ENCODE data around the gene RASAL1.

Gene RASAL1

GRCh38 chr12:113138826-113139225 lies 3.3 kb upstream of the RASAL1 start:
- TF ChIP-seq GATA3 (IDR thresholded peaks at IDR 0.05; ENCODE audit: low read depth, low read length) (no peak), GATA2 (IDR thresholded peaks at IDR 0.05; ENCODE audit: low read depth, low read length) (no peak)

GRCh38 chr12:113137861-113138783 lies 2.6 kb upstream of the RASAL1 start:
- TF ChIP-seq GATA2 (IDR thresholded peaks at IDR 0.05; ENCODE audit: low read depth, low read length) (no peak), GATA3 (IDR thresholded peaks at IDR 0.05; ENCODE audit: low read depth, low read length) (no peak)

DNA sequence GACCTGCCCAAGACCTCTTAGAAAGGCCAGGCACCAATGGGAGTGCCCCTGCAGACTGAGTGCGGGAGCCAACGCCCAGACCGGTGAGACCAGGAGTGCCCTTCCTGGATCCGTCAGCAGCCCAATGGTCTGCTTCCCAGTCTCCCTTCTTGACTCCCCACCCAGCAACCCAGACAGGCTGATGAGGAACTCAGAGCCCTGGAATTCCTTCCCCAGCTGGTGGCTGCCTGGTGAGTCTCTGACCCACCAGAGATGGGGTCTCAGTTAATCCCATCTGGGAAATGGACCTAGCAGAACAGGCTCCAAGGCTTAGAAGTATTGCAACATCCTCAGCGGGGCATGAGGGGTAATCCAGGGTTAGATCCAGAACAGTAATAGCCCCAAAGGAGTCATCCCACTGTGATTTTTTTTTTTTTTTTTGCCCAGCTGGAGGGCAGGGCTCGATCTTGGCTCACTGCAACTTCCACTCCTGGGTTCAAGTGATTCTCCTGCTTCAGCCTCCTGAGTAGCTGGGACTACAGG lies 1.5 kb upstream of the RASAL1 start:
- TF ChIP-seq GATA2 (IDR thresholded peaks at IDR 0.05; ENCODE audit: low read depth, low read length) (no peak), GATA3 (IDR thresholded peaks at IDR 0.05; ENCODE audit: low read depth, low read length) (no peak)

DNA sequence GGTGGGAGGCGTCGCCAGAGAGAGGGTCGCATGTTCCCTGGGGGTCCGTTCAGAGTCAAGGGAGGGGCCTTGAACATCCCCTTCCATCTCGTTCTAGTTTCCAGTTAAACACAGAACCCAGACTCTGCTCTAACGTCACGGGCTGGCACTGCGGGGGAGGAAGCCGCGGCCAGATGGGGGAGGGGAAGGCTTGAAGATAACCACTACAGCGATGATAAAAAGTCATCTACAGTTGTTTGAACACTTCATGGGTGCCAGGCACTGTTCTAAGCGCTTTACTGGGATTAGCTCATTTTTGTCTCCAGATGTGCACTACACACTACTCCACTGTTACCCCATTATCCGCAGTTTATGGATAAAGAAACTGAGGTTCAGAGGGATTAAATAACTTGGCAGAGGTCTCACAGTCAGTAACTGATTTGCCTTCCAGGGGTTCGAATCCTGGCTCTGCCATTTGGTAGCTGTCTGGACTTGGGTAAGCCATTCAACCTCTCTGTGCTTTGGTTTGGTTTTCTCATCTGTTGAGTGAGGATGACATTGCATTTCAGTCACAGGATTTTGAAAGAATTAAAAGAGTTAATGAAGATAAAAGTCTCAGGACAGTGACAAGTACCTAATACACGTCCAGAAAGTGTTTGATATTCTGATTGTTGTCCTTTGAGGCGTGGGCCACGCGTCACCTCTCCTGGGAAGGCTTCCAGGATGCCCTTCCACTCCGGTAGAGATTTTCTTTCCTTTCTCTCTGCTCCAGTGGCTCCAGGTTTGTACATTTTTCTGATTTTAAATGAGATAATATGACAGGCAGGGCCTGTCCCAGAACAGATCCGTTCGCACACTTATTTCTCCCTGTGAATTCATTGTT lies 798 bp upstream of the RASAL1 start:
- TF ChIP-seq GATA3 (IDR thresholded peaks at IDR 0.05; ENCODE audit: low read depth, low read length) (no peak), GATA2 (IDR thresholded peaks at IDR 0.05; ENCODE audit: low read depth, low read length) (no peak)

GRCh38 chr12:113134521-113134951 lies 1.0 kb downstream of the RASAL1 start:
- TF ChIP-seq GATA3 (IDR thresholded peaks at IDR 0.05; ENCODE audit: low read depth, low read length) (no peak), GATA2 (IDR thresholded peaks at IDR 0.05; ENCODE audit: low read depth, low read length) (no peak)

DNA sequence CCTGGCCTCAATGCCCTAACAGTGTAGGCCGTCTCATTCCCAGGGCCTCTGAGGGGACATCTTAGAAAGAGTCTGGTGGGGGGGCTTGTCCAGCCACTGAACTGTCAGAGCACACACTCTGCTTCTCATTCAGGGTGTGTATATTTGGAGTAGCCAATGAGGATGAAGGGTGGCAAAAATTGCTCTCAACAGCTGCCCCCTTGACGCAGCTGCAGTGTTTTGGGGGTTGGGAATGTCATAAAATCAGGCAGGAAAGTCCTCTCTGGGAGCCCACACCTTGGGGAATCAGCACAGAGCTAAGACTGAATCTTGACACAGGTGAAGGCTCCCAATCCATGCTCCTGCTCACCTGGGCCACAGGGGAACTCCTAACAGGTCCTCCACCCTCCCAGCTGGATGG lies 1.5 kb downstream of the RASAL1 start:
- TF ChIP-seq GATA2 (IDR thresholded peaks at IDR 0.05; ENCODE audit: low read depth, low read length): no peak
- no peak for TF ChIP-seq GATA3 (IDR thresholded peaks at IDR 0.05; ENCODE audit: low read depth, low read length)

GRCh38 chr12:113133666-113134065 lies 1.9 kb downstream of the RASAL1 start:
- no peak for TF ChIP-seq GATA2 (IDR thresholded peaks at IDR 0.05; ENCODE audit: low read depth, low read length)
- no peak for TF ChIP-seq GATA3 (IDR thresholded peaks at IDR 0.05; ENCODE audit: low read depth, low read length)

DNA sequence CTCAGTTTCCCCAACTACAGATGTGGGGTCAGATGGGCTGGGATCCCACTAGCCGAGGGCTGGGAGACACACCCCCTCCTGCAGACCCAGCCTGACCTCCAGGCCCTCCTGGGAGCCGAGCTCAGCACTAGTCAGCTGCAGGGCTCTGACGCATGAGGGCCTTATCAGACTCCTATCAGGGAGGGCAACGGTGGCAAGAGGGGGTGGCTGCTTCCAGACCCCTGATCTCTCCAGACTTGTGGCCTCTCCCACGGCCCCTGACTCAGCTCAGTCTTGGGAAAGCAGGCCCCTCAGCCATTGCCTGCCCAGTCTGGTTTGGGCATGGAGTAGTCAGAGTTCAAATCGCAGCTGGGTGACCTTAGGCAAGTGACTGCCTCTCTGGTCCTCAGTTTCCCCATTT lies 2.5 kb downstream of the RASAL1 start:
- TF ChIP-seq GATA3 (IDR thresholded peaks at IDR 0.05; ENCODE audit: low read depth, low read length) (no peak), GATA2 (IDR thresholded peaks at IDR 0.05; ENCODE audit: low read depth, low read length) (no peak)

DNA sequence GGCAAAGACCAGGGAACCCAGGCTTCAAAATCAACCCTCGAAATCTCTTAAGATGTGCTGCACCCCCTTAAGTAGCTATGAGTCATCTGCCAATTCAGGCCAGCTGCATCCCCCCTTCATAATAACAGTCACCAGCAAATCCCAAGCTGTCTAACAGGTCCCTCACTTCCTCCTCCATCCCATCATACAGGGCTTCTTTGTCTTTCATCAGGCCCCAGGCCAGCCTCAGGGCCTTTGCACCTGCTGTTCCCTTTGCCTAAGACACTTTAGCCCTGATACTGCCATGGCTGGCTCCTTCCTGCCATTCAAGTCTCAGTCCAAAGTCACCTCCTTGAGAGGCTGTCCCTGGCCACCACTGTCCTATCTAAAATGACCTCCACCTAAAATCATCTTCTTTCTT lies 4.0 kb downstream of the RASAL1 start:
- TF ChIP-seq GATA3 (IDR thresholded peaks at IDR 0.05; ENCODE audit: low read depth, low read length) (no peak), GATA2 (IDR thresholded peaks at IDR 0.05; ENCODE audit: low read depth, low read length) (no peak)

- no peak for TF ChIP-seq GATA2 (IDR thresholded peaks at IDR 0.05; ENCODE audit: low read depth, low read length)
- TF ChIP-seq GATA3 (IDR thresholded peaks at IDR 0.05; ENCODE audit: low read depth, low read length): no peak
Measured at GRCh38 chr12:113130457-113131135, 5.0 kb downstream of the RASAL1 start.

DNA sequence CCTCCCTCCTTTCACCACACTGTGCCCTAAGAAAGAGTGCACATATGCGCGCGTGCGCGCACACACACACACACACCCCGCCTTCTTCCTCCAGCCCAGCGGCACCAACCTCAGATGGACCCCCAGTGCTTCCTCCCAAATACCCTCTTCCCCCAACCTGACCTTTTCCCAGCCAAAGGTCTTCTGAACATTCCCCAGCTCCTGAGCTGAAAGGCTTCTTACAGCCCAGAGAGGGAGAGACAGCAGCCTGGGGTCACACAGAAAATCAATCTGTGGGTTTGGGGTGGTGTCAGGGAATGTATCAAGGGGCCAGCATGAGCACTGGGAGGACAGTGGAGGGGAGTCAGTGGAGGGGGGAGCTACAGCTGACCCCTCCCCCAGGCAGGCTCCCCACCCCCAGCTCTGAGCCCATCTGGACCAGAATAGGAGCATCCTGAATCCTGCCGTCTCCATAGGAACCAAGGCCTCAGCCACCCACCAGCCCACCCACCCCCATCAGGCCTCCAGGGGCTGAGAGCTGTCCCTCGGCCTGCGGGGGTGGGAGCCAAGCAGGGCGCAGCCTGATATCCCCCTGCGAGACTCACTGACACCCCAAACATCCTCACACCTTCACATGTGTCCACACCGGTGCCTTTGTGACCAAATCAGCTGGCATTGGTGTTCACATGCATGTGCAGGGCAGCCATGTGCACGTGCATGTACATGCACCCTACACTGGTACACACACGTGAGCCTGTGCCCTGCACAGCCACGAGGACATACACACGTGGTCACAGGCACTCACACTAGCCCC lies 5.7 kb downstream of the RASAL1 start:
- TF ChIP-seq GATA3 (IDR thresholded peaks at IDR 0.05; ENCODE audit: low read depth, low read length): no peak
- TF ChIP-seq GATA2 (IDR thresholded peaks at IDR 0.05; ENCODE audit: low read depth, low read length): no peak

GRCh38 chr12:113128802-113129663 lies 6.5 kb downstream of the RASAL1 start:
- TF ChIP-seq GATA2 (IDR thresholded peaks at IDR 0.05; ENCODE audit: low read depth, low read length) (no peak), GATA3 (IDR thresholded peaks at IDR 0.05; ENCODE audit: low read depth, low read length) (no peak)

Data from SH-SY5Y (cell line).